ENCODE results near the gene RAB4B.

Gene RAB4B

DNA sequence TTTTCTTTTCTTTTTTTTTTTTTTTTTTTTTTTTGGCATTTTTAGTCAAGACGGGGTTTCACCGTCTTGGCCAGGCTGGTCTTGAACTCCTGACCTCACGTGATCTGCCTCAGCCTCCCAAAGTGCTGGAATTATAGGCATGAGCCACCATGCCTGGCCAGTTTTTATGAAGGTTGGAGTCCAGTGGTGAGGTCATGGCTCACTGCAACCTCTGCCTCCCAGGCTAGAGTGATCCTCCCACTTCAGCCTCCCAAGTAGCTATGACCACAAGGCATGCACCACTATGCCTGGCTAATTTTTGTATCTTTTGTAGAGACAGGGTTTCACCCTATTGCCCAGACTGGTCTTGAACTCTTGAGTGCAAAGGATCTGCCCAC lies 22.8 kb upstream of the RAB4B start:
- no peak overlapping the region for H3K27ac ChIP-seq
- no peak for TF ChIP-seq ZFX (IDR thresholded peaks at IDR 0.05)
- TF ChIP-seq, protein P1, sequence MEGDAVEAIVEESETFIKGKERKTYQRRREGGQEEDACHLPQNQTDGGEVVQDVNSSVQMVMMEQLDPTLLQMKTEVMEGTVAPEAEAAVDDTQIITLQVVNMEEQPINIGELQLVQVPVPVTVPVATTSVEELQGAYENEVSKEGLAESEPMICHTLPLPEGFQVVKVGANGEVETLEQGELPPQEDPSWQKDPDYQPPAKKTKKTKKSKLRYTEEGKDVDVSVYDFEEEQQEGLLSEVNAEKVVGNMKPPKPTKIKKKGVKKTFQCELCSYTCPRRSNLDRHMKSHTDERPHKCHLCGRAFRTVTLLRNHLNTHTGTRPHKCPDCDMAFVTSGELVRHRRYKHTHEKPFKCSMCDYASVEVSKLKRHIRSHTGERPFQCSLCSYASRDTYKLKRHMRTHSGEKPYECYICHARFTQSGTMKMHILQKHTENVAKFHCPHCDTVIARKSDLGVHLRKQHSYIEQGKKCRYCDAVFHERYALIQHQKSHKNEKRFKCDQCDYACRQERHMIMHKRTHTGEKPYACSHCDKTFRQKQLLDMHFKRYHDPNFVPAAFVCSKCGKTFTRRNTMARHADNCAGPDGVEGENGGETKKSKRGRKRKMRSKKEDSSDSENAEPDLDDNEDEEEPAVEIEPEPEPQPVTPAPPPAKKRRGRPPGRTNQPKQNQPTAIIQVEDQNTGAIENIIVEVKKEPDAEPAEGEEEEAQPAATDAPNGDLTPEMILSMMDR (conservative IDR thresholded peaks at IDR 0.05), result no peak

DNA sequence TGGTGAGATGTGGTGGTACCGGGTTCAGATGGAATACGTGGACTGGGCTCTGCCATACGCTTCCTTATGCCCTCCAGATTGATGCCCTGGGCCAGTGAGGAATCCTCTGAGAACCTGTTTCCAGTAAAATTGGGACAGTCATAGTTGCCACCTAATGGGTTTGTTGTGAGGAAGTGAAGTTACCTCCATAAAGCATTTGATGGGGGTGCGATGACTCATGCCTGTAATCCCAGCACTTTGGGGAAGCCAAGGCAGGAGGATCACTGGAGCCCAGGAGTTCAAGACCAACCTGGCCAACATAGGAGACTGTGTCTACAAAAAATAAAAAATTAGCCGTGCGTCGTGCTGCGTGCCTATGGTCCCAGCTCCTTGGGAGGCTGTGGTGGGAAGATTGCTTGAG lies 22.3 kb upstream of the RAB4B start:
- TF ChIP-seq ZFX (IDR thresholded peaks at IDR 0.05), result no peak
- TF ChIP-seq, protein P1 (conservative IDR thresholded peaks at IDR 0.05), result no peak
- no peak overlapping the region for H3K27ac ChIP-seq

DNA sequence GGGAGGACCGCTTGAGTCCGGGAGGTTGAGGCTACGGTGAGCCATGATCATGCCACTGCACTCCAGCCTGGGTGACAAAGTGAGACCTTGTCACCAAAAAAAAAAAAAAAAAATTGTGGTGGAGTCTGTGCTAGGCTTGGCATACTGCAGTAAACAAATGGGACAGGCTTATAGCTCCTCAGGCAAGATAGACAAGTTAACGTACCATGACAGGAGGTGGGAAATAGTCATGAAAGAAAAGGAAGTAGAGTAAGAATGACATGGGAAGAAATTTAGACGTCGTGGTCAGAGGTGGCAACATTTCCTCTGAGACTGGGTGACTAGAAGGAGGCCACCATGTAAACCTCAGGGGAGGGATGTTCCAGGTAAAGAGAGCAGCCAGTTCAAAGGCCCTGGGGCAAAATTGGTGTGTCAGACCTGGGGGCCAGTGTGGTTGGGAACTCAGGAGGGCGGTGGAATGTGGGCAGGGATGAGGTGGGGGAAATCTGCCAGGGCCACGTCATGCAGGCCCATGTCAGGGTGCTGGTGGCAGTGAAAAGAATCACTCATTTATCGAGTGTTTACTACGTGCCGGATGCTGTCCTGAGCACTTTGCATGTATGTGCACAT lies 21.4 kb upstream of the RAB4B start:
- TF ChIP-seq, protein P1 (conservative IDR thresholded peaks at IDR 0.05), result no peak
- no peak for TF ChIP-seq ZFX (IDR thresholded peaks at IDR 0.05)
- no peak overlapping the region for H3K27ac ChIP-seq

DNA sequence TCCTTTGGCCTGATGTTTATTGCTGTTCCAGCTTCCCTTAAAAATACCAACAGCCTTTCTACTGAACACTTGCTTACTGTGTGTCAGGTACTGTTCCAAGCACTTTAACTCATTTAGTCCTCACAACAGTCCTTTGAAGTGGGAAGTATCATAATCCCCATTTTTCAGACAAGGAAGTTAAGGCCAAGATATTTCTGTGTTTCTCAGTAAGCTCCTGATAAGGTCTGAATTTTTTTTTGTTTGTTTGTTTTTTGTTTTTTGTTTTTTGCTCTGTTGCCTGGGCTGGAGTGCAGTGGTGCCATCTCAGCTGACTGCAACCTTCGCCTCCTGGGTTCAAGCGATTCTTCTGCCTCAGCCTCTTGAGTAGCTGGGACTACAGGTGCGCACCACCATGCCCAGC lies 19.6 kb upstream of the RAB4B start:
- H3K27ac ChIP-seq, result no peak overlapping the region
- TF ChIP-seq, protein P1 (conservative IDR thresholded peaks at IDR 0.05), result no peak
- no peak for TF ChIP-seq ZFX (IDR thresholded peaks at IDR 0.05)

DNA sequence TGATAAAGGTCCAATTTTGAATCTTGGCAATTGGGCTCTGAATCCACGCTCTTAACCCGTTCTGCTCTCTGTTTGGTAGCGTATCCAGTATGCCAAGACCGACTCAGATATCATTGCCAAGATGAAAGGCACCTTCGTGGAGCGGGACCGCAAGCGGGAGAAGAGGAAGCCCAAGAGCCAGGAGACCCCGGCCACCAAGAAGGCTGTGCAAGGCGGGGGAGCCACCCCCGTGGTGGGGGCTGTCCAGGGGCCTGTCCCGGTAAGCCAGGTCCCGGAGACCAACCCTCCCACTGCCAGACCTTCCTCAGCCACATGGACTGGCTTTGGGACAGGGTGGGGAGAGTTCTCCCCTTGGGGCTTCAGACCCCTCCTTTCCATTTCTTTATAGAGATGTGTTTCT lies 18.7 kb upstream of the RAB4B start:
- no peak for TF ChIP-seq ZFX (IDR thresholded peaks at IDR 0.05)
- TF ChIP-seq, protein P1 (conservative IDR thresholded peaks at IDR 0.05), result no peak
- H3K27ac ChIP-seq, result no peak overlapping the region

DNA sequence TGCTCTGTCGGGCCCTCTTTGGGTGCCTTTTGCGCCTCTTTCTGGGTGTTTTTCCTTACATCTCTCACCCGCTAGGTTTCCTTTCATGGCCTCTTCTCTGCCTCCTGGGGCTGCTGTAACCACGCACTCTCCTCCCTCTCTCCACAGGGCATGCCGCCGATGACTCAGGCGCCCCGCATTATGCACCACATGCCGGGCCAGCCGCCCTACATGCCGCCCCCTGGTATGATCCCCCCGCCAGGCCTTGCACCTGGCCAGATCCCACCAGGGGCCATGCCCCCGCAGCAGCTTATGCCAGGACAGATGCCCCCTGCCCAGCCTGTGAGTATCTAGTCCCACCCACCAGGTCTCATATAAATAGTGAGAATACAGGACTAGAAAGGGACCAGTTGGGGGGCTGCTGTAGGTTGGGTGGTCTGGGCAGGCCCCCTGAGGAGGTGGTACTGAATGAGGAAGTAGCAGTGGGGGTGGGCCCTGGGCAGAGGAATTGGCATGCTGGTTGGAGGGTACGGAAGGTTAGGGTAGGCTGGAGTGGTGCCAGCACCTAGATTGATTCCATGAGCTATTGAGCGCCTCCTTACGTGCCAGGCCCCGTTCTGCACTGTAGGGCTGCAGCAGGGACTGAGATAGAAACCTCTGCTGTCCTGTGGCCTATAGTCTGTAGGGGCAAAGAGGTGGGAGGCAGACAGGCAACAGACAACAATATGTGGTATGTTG lies 15.1 kb upstream of the RAB4B start:
- no peak for TF ChIP-seq ZFX (IDR thresholded peaks at IDR 0.05)
- TF ChIP-seq, protein P1 (conservative IDR thresholded peaks at IDR 0.05), result no peak
- no peak overlapping the region for H3K27ac ChIP-seq

DNA sequence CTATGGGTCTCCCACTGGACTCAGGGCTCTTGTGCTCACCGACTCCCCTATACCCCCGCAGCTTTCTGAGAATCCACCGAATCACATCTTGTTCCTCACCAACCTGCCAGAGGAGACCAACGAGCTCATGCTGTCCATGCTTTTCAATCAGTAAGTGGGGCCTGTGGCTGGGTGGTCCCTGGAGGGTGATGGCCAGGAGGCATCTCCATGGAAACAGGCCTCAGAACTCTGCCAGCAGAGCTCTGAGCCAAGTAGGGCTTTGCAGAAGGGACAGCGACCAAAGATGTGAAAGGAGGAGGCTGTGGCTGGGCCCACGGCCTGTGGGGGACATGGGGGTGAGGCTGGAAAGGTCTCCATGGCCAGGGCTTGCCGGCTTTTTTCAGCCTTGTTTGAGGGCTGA lies 14.5 kb upstream of the RAB4B start:
- H3K27ac ChIP-seq, result no peak overlapping the region
- TF ChIP-seq, protein P1 (conservative IDR thresholded peaks at IDR 0.05), result no peak
- no peak for TF ChIP-seq ZFX (IDR thresholded peaks at IDR 0.05)
